H1 (cell line): ENCODE measurements around the gene EED. TPM values are rescaled to one million over a fixed set of nuclear protein-coding genes. Genes with fewer than 3 reads are reported as not detected.

Source experiments
- CTCF ChIA-PET: fragments of 300-600 bp; sonication (Branson Sonifier 250); formaldehyde crosslinking; loops from one replicate; lab custom pipeline; 2021; ENCODE audit not compliant: partially characterized antibody; lab: Charles Lee
- POLR2A ChIA-PET: fragments of 300-600 bp; sonication (Branson Sonifier 250); formaldehyde crosslinking; loops from one replicate; lab custom pipeline; 2021; ENCODE audit warnings: inconsistent platforms; ENCODE audit not compliant: partially characterized antibody; lab: Charles Lee
- DNase-seq, 2 experiments: peaks; one replicate each; pipeline versions ENCODE4 v3.0.0 to v3.0.0-alpha.2; 2010 to 2022; ENCODE audit warnings: low spot score in 2 of 2, low read depth in 1 of 2, mixed read lengths in 1 of 2
- FAIRE-seq: peaks from 2 replicates; lab custom pipeline; 2011; peaks lifted over from hg19 to GRCh38; lab: Jason Lieb, UNC
- H2AFZ ChIP-seq: 2 replicates; pipeline ENCODE4 v1.8.1; 2012; ENCODE audit warnings: low read length, inconsistent platforms
- H2AK5ac ChIP-seq: 2 replicates; pipeline ENCODE4 v1.6.1; 2013; ENCODE audit warnings: low read depth, low read length
- H2BK120ac ChIP-seq: replicated peaks from 2 replicates; pipeline ENCODE3; 2013; ENCODE audit warnings: low read depth, low read length, inconsistent platforms
- H2BK12ac ChIP-seq: 2 replicates; pipeline ENCODE4 v1.6.1; 2013; ENCODE audit warnings: low read depth, low read length
- H2BK15ac ChIP-seq: 2 replicates; pipeline ENCODE4 v1.6.1; 2013; ENCODE audit warnings: low read length
- H2BK20ac ChIP-seq: 2 replicates; pipeline ENCODE4 v1.6.1; 2013; ENCODE audit warnings: low read length
- H2BK5ac ChIP-seq: 2 replicates; pipeline ENCODE4 v1.6.1; 2013; ENCODE audit warnings: low read depth, low read length
- H3K14ac ChIP-seq: 2 replicates; pipeline ENCODE4 v1.6.1; 2013; ENCODE audit warnings: inconsistent platforms; ENCODE audit not compliant: insufficient read length
- H3K18ac ChIP-seq: 2 replicates; pipeline ENCODE4 v1.6.1; 2013; ENCODE audit warnings: low read length; ENCODE audit errors: extremely low read depth
- H3K23ac ChIP-seq: 2 replicates; pipeline ENCODE4 v1.6.1; 2013; ENCODE audit warnings: inconsistent platforms; ENCODE audit not compliant: insufficient read length
- H3K23me2 ChIP-seq: 2 replicates; pipeline ENCODE4 v1.6.1; 2013; ENCODE audit warnings: low read depth, low read length
- H3K27ac ChIP-seq: 2 replicates; pipeline ENCODE4 v1.6.1; 2011; ENCODE audit warnings: low read depth, low read length, inconsistent platforms
- H3K27me3 ChIP-seq, 4 experiments: replicated peaks in 1 of 4; 1 replicate in 1 of 4; 2 replicates in 3 of 4; pipeline versions ENCODE4 v1.6.1 to v1.8.1; 2011 to 2013; ENCODE audit warnings: low read length in 3 of 4, mild to moderate bottlenecking in 3 of 4, inconsistent platforms in 2 of 4, mixed read lengths in 2 of 4, moderate library complexity in 1 of 4; ENCODE audit not compliant: control insufficient read depth in 3 of 4, insufficient read depth in 3 of 4; ENCODE audit errors: extremely low read depth in 1 of 4
- H3K36me3 ChIP-seq, 4 experiments: 2 replicates each; pipeline versions ENCODE4 v1.6.1 to v1.8.1; 2011 to 2013; ENCODE audit warnings: mild to moderate bottlenecking in 4 of 4, low read length in 3 of 4, moderate library complexity in 2 of 4, control low read depth in 1 of 4, inconsistent platforms in 1 of 4; ENCODE audit not compliant: insufficient read depth in 4 of 4, control insufficient read depth in 2 of 4
- H3K4ac ChIP-seq: replicated peaks from 2 replicates; pipeline ENCODE3; 2013; ENCODE audit warnings: low read length, low read depth, mixed read lengths, inconsistent platforms; ENCODE audit not compliant: insufficient read length
- H3K4me1 ChIP-seq, 4 experiments: replicated peaks in 1 of 4; 1 replicate in 1 of 4; 2 replicates in 3 of 4; pipeline versions ENCODE4 v1.6.1 to v1.8.1; 2011 to 2013; ENCODE audit warnings: low read length in 3 of 4, inconsistent platforms in 2 of 4, mixed read lengths in 1 of 4; ENCODE audit not compliant: insufficient read depth in 4 of 4, control insufficient read depth in 3 of 4
- H3K4me2 ChIP-seq, 2 experiments: 2 replicates each; pipeline versions ENCODE4 v1.6.1 to v1.8.1; 2011 to 2013; ENCODE audit warnings: low read depth in 2 of 2, low read length in 2 of 2, control low read depth in 1 of 2, inconsistent platforms in 1 of 2, mild to moderate bottlenecking in 1 of 2; ENCODE audit not compliant: insufficient read depth in 1 of 2
- H3K4me3 ChIP-seq, 4 experiments: fragments of 200-600, 300-600 bp in 1 of 4; sonication (generic), shearing (Covaris generic), sonication (Bioruptor Twin) in 1 of 4; 2 replicates each; pipeline versions ENCODE4 v1.5.1 to v1.8.1; 2011 to 2016; ENCODE audit warnings: low read length in 4 of 4, low read depth in 3 of 4, control low read depth in 2 of 4, inconsistent platforms in 2 of 4, mild to moderate bottlenecking in 2 of 4, mixed read lengths in 1 of 4, moderate library complexity in 1 of 4; ENCODE audit not compliant: insufficient read depth in 2 of 4; ENCODE audit errors: extremely low read depth in 1 of 4
- H3K56ac ChIP-seq: replicated peaks from 2 replicates; pipeline ENCODE3; 2013; ENCODE audit warnings: low read depth, mild to moderate bottlenecking, mixed read lengths, low read length, inconsistent platforms; ENCODE audit not compliant: insufficient read length
- H3K79me1 ChIP-seq: 2 replicates; pipeline ENCODE4 v1.6.1; 2013; ENCODE audit warnings: low read depth, low read length, control low read depth
- H3K79me2 ChIP-seq, 2 experiments: 2 replicates each; pipeline versions ENCODE4 v1.6.1 to v1.8.1; 2012 to 2013; ENCODE audit warnings: low read length in 2 of 2, mild to moderate bottlenecking in 2 of 2, inconsistent platforms in 1 of 2; ENCODE audit not compliant: insufficient read depth in 2 of 2, control insufficient read depth in 1 of 2
- H3K9ac ChIP-seq, 4 experiments: replicated peaks in 1 of 4; 1 replicate in 1 of 4; 2 replicates in 3 of 4; pipeline versions ENCODE4 v1.6.1 to v1.8.1; 2011 to 2013; ENCODE audit warnings: low read depth in 3 of 4, low read length in 3 of 4, control low read depth in 2 of 4, mild to moderate bottlenecking in 2 of 4, moderate library complexity in 2 of 4, inconsistent platforms in 1 of 4; ENCODE audit errors: extremely low read depth in 1 of 4
- H3K9me3 ChIP-seq, 2 experiments: 2 replicates each; pipeline versions ENCODE4 v1.6.1 to v1.8.1; 2012 to 2013; ENCODE audit warnings: mild to moderate bottlenecking in 2 of 2, moderate library complexity in 2 of 2, control low read depth in 1 of 2, inconsistent platforms in 1 of 2, low read depth in 1 of 2, low read length in 1 of 2, mixed read lengths in 1 of 2; ENCODE audit not compliant: insufficient read depth in 2 of 2
- H4K20me1 ChIP-seq, 2 experiments: replicated peaks in 1 of 2; 2 replicates each; pipeline versions ENCODE3 to v1.8.1; 2011 to 2013; ENCODE audit warnings: inconsistent platforms in 2 of 2, low read length in 2 of 2, mild to moderate bottlenecking in 1 of 2; ENCODE audit not compliant: insufficient read depth in 2 of 2, control insufficient read depth in 1 of 2
- H4K5ac ChIP-seq: 2 replicates; pipeline ENCODE4 v1.6.1; 2013; ENCODE audit warnings: low read length, low read depth, mixed read lengths, inconsistent platforms; ENCODE audit not compliant: insufficient read length
- H4K8ac ChIP-seq: 2 replicates; pipeline ENCODE4 v1.8.0; 2013; ENCODE audit warnings: mild to moderate bottlenecking, moderate library complexity, low read length, inconsistent platforms; ENCODE audit not compliant: insufficient read depth; ENCODE audit errors: extremely low read depth
- H4K91ac ChIP-seq: replicated peaks from 2 replicates; pipeline ENCODE3; 2013; ENCODE audit warnings: low read length, mixed read lengths, inconsistent platforms; ENCODE audit not compliant: insufficient read length
- ASH2L ChIP-seq: fragments of 200-600, 300-600 bp; sonication (generic); IDR thresholded peaks from one replicate; pipeline ENCODE4 v1.7.1; 2017; ENCODE audit warnings: low read length
- ATF2 ChIP-seq: IDR thresholded peaks from 2 replicates; pipeline ENCODE4 v1.6.1; 2012; ENCODE audit warnings: low read length, inconsistent platforms
- CBX5 ChIP-seq: fragments of 300-800, 300-1000 bp; sonication (generic); IDR thresholded peaks from 2 replicates; pipeline ENCODE4 v1.7.1; 2016; ENCODE audit warnings: antibody characterized with exemption, low read length, low read depth
- CHD1 ChIP-seq: IDR thresholded peaks from 2 replicates; pipeline ENCODE4 v1.6.1; 2012; ENCODE audit warnings: low read depth, low read length, improper control_type of control experiment
- HDAC6 ChIP-seq: IDR thresholded peaks from one replicate; pipeline ENCODE4 v1.7.1; 2012; ENCODE audit warnings: low read depth, mild to moderate bottlenecking, inconsistent platforms, low read length, moderate library complexity
- PHF8 ChIP-seq: fragments of 200-600 bp; sonication (generic); conservative IDR thresholded peaks from 2 replicates; pipeline ENCODE4 v1.7.1; 2012; ENCODE audit warnings: low read depth, mild to moderate bottlenecking, inconsistent platforms, low read length, moderate library complexity
- POU5F1 ChIP-seq: IDR thresholded peaks from 2 replicates; pipeline ENCODE4 v1.6.1; 2011; ENCODE audit warnings: low read depth, mild to moderate bottlenecking, low read length, moderate library complexity
- RAD21 ChIP-seq, 2 experiments: IDR thresholded peaks in 1 of 2; conservative IDR thresholded peaks in 1 of 2; 2 replicates each; pipeline ENCODE4 v1.6.1; 2011; ENCODE audit warnings: low read depth in 2 of 2, low read length in 2 of 2, improper control_type of control experiment in 1 of 2, inconsistent platforms in 1 of 2, mild to moderate bottlenecking in 1 of 2, moderate library complexity in 1 of 2
- SAP30 ChIP-seq: fragments of 300-600 bp; sonication (generic); IDR thresholded peaks from 2 replicates; pipeline ENCODE4 v1.7.1; 2012; ENCODE audit warnings: low read length, moderate library complexity, mild to moderate bottlenecking, inconsistent platforms; ENCODE audit not compliant: insufficient read depth, insufficient replicate concordance
- SIN3A ChIP-seq, 2 experiments: IDR thresholded peaks in 1 of 2; conservative IDR thresholded peaks in 1 of 2; 2 replicates each; pipeline ENCODE4 v1.6.1; 2011 to 2012; ENCODE audit warnings: low read length in 2 of 2, improper control_type of control experiment in 1 of 2, low read depth in 1 of 2, mild to moderate bottlenecking in 1 of 2
- SRF ChIP-seq: IDR thresholded peaks from 2 replicates; pipeline ENCODE4 v1.6.1; 2011; ENCODE audit warnings: mild to moderate bottlenecking, low read depth, low read length, moderate library complexity
- SUZ12 ChIP-seq: fragments of 200-600 bp; sonication (generic); IDR thresholded peaks from 2 replicates; pipeline ENCODE4 v1.6.1; 2012; ENCODE audit warnings: mild to moderate bottlenecking, inconsistent platforms, low read length, moderate library complexity, mixed read lengths
- WGBS, 2 experiments: shearing (Covaris generic) in 1 of 2; methylation state at CpG; one replicate each; pipeline versions ENCODE4 v1.1.6 to v1.1.7; 2013 to 2015; ENCODE audit warnings: low lambda C conversion rate in 2 of 2, mixed read lengths in 2 of 2, inconsistent platforms in 1 of 2, low coverage in 1 of 2, missing lambda C conversion rate in 1 of 2; ENCODE audit not compliant: insufficient replicate concordance in 2 of 2, insufficient coverage in 1 of 2, insufficient read length in 1 of 2; ENCODE audit errors: extremely low coverage in 1 of 2, missing lambda C conversion rate in 1 of 2; 5-methylcytosine and 5-hydroxymethylcytosine counted together
- polyA plus RNA-seq, 7 experiments: library from polyadenylated mRNA; depleted of rRNA in 3 of 7; stranded (reverse) in 5 of 7; unstranded in 2 of 7; fragments of >200 nt in 5 of 7; fragments of 200-250 nt in 2 of 7; gene quantifications; 1 replicate in 5 of 7; 2 replicates in 1 of 7; 4 replicates in 1 of 7; pipeline versions ENCODE4 v1.2.1 to v1.2.3, GENCODE V29; 2011 to 2013; ENCODE audit warnings: missing spikeins in 2 of 7, mixed read lengths in 2 of 7
- total RNA-seq: library from RNA; stranded (reverse); fragmentation: NEBNext Ultra II Directional; extraction: Animal tissue kit (Norgen Biotek cat#: 25700); gene quantifications from 2 replicates; pipeline ENCODE4 v1.2.1, GENCODE V29; 2021

Gene EED
- total and polyA plus RNA-seq, 2 of the 8 experiments (the other 6 are each of a cell fraction or from before 2014, with no cell fraction given): 12.6 to 26.9 TPM

GRCh38 chr11:86222081-86222480 is 22.5 kb upstream of the EED start:
- no peaks in the 10 kb centered on the region for H3K79me1 ChIP-seq
- H2BK20ac ChIP-seq: no peak overlapping the region
- no peak overlapping the region for H3K27ac ChIP-seq
- no peak overlapping the region for H4K8ac ChIP-seq
- H3K4me1 ChIP-seq: no peaks in the 10 kb centered on the region
- POLR2A ChIA-PET: no interaction called here
- no peak overlapping the region for H3K14ac ChIP-seq
- no peak overlapping the region for H3K9ac ChIP-seq
- no peak overlapping the region for H2BK5ac ChIP-seq
- no peaks in the 10 kb centered on the region for H3K36me3 ChIP-seq
- no peak overlapping the region for H3K23ac ChIP-seq
- CTCF ChIA-PET: interaction anchor here (0.9 to 2.4 kb wide), 8 partner anchors 9 to 367 kb away, joined by 3 to 15 read pairs (median 3); partner anchors contain the start of gene CCDC83
- no peak overlapping the region for H2AFZ ChIP-seq
- no peak for FAIRE-seq
- no peak overlapping the region for H3K4me2 ChIP-seq
- H2BK15ac ChIP-seq: no peak overlapping the region
- H3K27me3 ChIP-seq: no peaks in the 10 kb centered on the region
- no peak overlapping the region for H2BK120ac ChIP-seq
- H4K91ac ChIP-seq: no peak overlapping the region
- H3K4ac ChIP-seq: no peak overlapping the region
- no peak overlapping the region for H3K18ac ChIP-seq
- H3K4me3 ChIP-seq: no peak overlapping the region
- H3K56ac ChIP-seq: no peak overlapping the region
- WGBS, 2 experiments: 90% methylated on average over 2 of the region's 2 CpGs; no CpG with 5 or more reads in 1 of the 2 experiments
- no peaks in the 10 kb centered on the region for H3K79me2 ChIP-seq
- no peak overlapping the region for H2BK12ac ChIP-seq
- H3K23me2 ChIP-seq: no peaks in the 10 kb centered on the region
- 0 out of 4 replicates have a peak, but pooled peaks cover 0 to 4% of the 10 kb centered on the region in 2 experiments for H3K9me3 ChIP-seq
- H4K5ac ChIP-seq: no peak overlapping the region
- DNase-seq: no peak
- no peak overlapping the region for H2AK5ac ChIP-seq
- no peaks in the 10 kb centered on the region for H4K20me1 ChIP-seq
- TF ChIP-seq HDAC6: no peak
- no peak for TF ChIP-seq SAP30
- TF ChIP-seq CBX5: no peak
- no peak for TF ChIP-seq SUZ12
- no peak for TF ChIP-seq PHF8
- no peak for TF ChIP-seq ATF2
- TF ChIP-seq RAD21 (IDR thresholded peaks at IDR 0.05 in 1 of 2, conservative IDR thresholded peaks at IDR 0.05 in 1 of 2; ENCODE audit: low read depth in 2 of 2, low read length in 2 of 2): no peak
- TF ChIP-seq SRF: no peak
- no peak for TF ChIP-seq CHD1
- no peak for TF ChIP-seq SIN3A (conservative IDR thresholded peaks at IDR 0.05 in 1 of 2, IDR thresholded peaks at IDR 0.05 in 1 of 2; ENCODE audit: low read depth in 1 of 2, low read length in 2 of 2)
- TF ChIP-seq ASH2L: no peak
- no peak for TF ChIP-seq POU5F1
